Kidney (tissue), 14 donors: ENCODE measurements around the gene GCK. TPM values are rescaled to one million over a fixed set of nuclear protein-coding genes. Genes with fewer than 3 reads are reported as not detected.
A peak's percentile ranks its signal among the peaks of the same experiment; 100 is the strongest.

Experiments used
- DNase-seq, 5 donors: peaks; one replicate each; pipeline ENCODE4 v3.0.0-alpha.2; 2013 to 2020
- FAIRE-seq: peaks from 2 replicates; lab custom pipeline; 2012; peaks lifted over from hg19 to GRCh38; lab: Jason Lieb, UNC
- H3K27ac ChIP-seq, 2 donors: one replicate each; pipeline ENCODE4 v1.7.0; 2013; ENCODE audit warnings: low read depth in 2 of 2, low read length in 2 of 2, inconsistent platforms in 1 of 2
- H3K27me3 ChIP-seq: one replicate; pipeline ENCODE4 v1.7.1; 2013; ENCODE audit warnings: low read length, inconsistent platforms; ENCODE audit not compliant: control insufficient read depth, insufficient read depth
- H3K36me3 ChIP-seq, 3 donors: one replicate each; pipeline versions ENCODE4 v1.7.0 to v1.7.1; 2013; ENCODE audit warnings: low read length in 3 of 3, control low read depth in 1 of 3, inconsistent platforms in 1 of 3; ENCODE audit not compliant: insufficient read depth in 3 of 3, control insufficient read depth in 2 of 3
- H3K4me1 ChIP-seq, 3 donors: one replicate each; pipeline versions ENCODE4 v1.7.0 to v1.7.1; 2013; ENCODE audit warnings: low read length in 3 of 3, inconsistent platforms in 1 of 3, low read depth in 1 of 3; ENCODE audit not compliant: control insufficient read depth in 2 of 3, insufficient read depth in 2 of 3
- H3K4me3 ChIP-seq, 3 donors: one replicate each; pipeline versions ENCODE4 v1.7.0 to v1.8.1; 2013; ENCODE audit warnings: low read length in 3 of 3, control low read depth in 1 of 3, inconsistent platforms in 1 of 3
- H3K9ac ChIP-seq, 3 donors: one replicate each; pipeline versions ENCODE4 v1.7.0 to v1.7.1; 2013; ENCODE audit warnings: low read length in 3 of 3, control low read depth in 1 of 3, inconsistent platforms in 1 of 3
- H3K9me3 ChIP-seq, 3 donors: one replicate each; pipeline versions ENCODE4 v1.7.0 to v1.7.1; 2013; ENCODE audit warnings: low read length in 3 of 3, control low read depth in 1 of 3, inconsistent platforms in 1 of 3; ENCODE audit not compliant: control insufficient read depth in 2 of 3, insufficient read depth in 1 of 3
- CTCF ChIP-seq: IDR thresholded peaks from 3 replicates; pipeline ENCODE4 v1.5.1; 2012; ENCODE audit warnings: mild to moderate bottlenecking, moderate library complexity, borderline replicate concordance; ENCODE audit not compliant: insufficient read depth; ENCODE audit errors: extremely low read depth
- intact Hi-C: fragments of 100-400 bp; cut with DNase I; formaldehyde crosslinking; loops from one replicate; pipeline ENCODE4 v1.11.1; 2022
- polyA plus RNA-seq: library from polyadenylated mRNA; stranded (reverse); fragments of 350-450 nt; fragmentation: Illumina TruSeq; extraction: RNeasy Lipid Tissue Mini Kit (QIAGEN cat#74804); gene quantifications from one replicate; pipeline ENCODE4 v1.2.3, GENCODE V29; 2014; ENCODE audit warnings: low read depth, low replicate concordance; ENCODE audit not compliant: insufficient read depth
- total RNA-seq: library from RNA; stranded (reverse); fragmentation: NEBNext Ultra II Directional; extraction: Animal tissue kit (Norgen Biotek cat#: 25700); gene quantifications from one replicate; pipeline ENCODE4 v1.2.1, GENCODE V29; 2021
- donor health status: control.
- donor health status: control.
- donor health status: control.
- donor health status: control.
- donor health status: control.
- donor health status: DM: yes; HTN: yes; CAD: no.
- donor health status: Normal renal cell carcinoma (clear cell type).

The GCK gene
- total and polyA plus RNA-seq, 2 donors from 2014 or later, result 0.25 to 1.0 TPM

- TF ChIP-seq CTCF, result no peak
- FAIRE-seq, result no peak
- intact Hi-C loops, result no loop called here
- DNase-seq, result peak in 2 of 5 donors; percentile 32 to 45
- H3K4me3 ChIP-seq, result no peak overlapping the region
- H3K9ac ChIP-seq, result no peak overlapping the region
- H3K27ac ChIP-seq, result no peak overlapping the region
- peaks cover 0 to 3% (median 0%) of the 10 kb centered on the region in 3 donors for H3K9me3 ChIP-seq
- H3K27me3 ChIP-seq, result no peaks in the 10 kb centered on the region
- H3K36me3 ChIP-seq, result no peaks in the 10 kb centered on the region
- no peaks in the 10 kb centered on the region for H3K4me1 ChIP-seq
Measured at GRCh38 chr7:44222776-44223261, 33.6 kb upstream of the GCK start.

GRCh38 chr7:44222074-44222473, 32.8 kb upstream of the GCK start:
- peak in 1 of 5 donors; percentile 9 for DNase-seq

GRCh38 chr7:44221231-44221791, 32.1 kb upstream of the GCK start:
- FAIRE-seq (no peak), DNase-seq (peak; percentile 40 to 66 (median 54))
- H3K27ac ChIP-seq, result no peak overlapping the region
- TF ChIP-seq CTCF, result no peak
- intact Hi-C loops, result no loop called here
- H3K36me3 ChIP-seq, result no peaks in the 10 kb centered on the region
- H3K9me3 ChIP-seq, result peaks cover 0 to 3% (median 0%) of the 10 kb centered on the region in 3 donors
- H3K9ac ChIP-seq, result no peak overlapping the region
- H3K4me1 ChIP-seq, result no peaks in the 10 kb centered on the region
- H3K4me3 ChIP-seq, result no peak overlapping the region
- no peaks in the 10 kb centered on the region for H3K27me3 ChIP-seq

More at GRCh38 chr7:44222074-44222473, 32.8 kb upstream of the GCK start:
- H3K9ac ChIP-seq, result no peak overlapping the region
- no peak for TF ChIP-seq CTCF
- H3K4me3 ChIP-seq, result no peak overlapping the region
- no peaks in the 10 kb centered on the region for H3K4me1 ChIP-seq
- no peak for FAIRE-seq
- no peak overlapping the region for H3K27ac ChIP-seq
- H3K36me3 ChIP-seq, result no peaks in the 10 kb centered on the region
- intact Hi-C loops, result no loop called here
- peaks cover 0 to 3% (median 0%) of the 10 kb centered on the region in 3 donors for H3K9me3 ChIP-seq
- H3K27me3 ChIP-seq, result no peaks in the 10 kb centered on the region
